AG04449 (cell line): ENCODE measurements around the gene WFDC2.

Experiments
- CTCF ChIA-PET: fragments of 350-600 bp; formaldehyde crosslinking; extraction: SDS; loops from one replicate; lab custom pipeline; 2021; ENCODE audit warnings: antibody characterized with exemption; lab: Yijun Ruan, JAX
- POLR2A ChIA-PET: fragments of 400-600, 350-600 bp; formaldehyde crosslinking; extraction: SDS; loops from one replicate; lab custom pipeline; 2020; ENCODE audit warnings: antibody characterized with exemption, inconsistent platforms; lab: Yijun Ruan, JAX
- DNase-seq: peaks from one replicate; pipeline ENCODE4 v3.0.0-alpha.2; 2010; ENCODE audit warnings: low read depth, low spot score
- H3K4me3 ChIP-seq: 2 replicates; pipeline ENCODE4 v1.5.1; 2011; ENCODE audit warnings: low read depth, mild to moderate bottlenecking, control low read depth, low read length
- CTCF ChIP-seq: IDR thresholded peaks from one replicate; pipeline ENCODE4 v1.5.1; 2011; ENCODE audit warnings: mild to moderate bottlenecking, moderate library complexity, low read length, control low read depth, inconsistent platforms; ENCODE audit not compliant: insufficient read depth; ENCODE audit errors: missing control alignments

WFDC2 gene

GRCh38 chr20:45469336-45470261 is at the start of gene WFDC2:
Gene WFDC2, plus strand, starts transcription at chr20:45469753. Its CDS starts 29 bp downstream, at chr20:45469782.
- TF ChIP-seq CTCF, result no peak
- ChIA-PET CTCF (interaction anchor here (1.1 to 1.2 kb wide), 2 partner anchors 157 to 164 kb away, joined by 3 read pairs; no protein-coding TSS in a partner anchor), POLR2A (no interaction called here)
- DNase-seq, result no peak
- H3K4me3 ChIP-seq, result peak within 1 kb of the TSS; percentile 39

GRCh38 chr20:45420125-45420524 is 49.4 kb upstream of the WFDC2 start:
- ChIA-PET CTCF (interaction anchor here (1.6 to 4.6 kb wide), 5 partner anchors 8 to 128 kb away, joined by 3 to 40 read pairs (median 7); partner anchors contain the start of gene SYS1), POLR2A (interaction anchor here (0.5 to 0.6 kb wide), 2 partner anchors 360 to 461 kb away, joined by 3 read pairs; partner anchors contain the start of gene ZSWIM1)
- no peak overlapping the region for H3K4me3 ChIP-seq
- no peak for DNase-seq
- no peak for TF ChIP-seq CTCF

GRCh38 chr20:45423700-45424099 is 45.9 kb upstream of the WFDC2 start:
- DNase-seq, result no peak
- POLR2A ChIA-PET, result no interaction called here
- no peak for TF ChIP-seq CTCF
- no peak overlapping the region for H3K4me3 ChIP-seq
- CTCF ChIA-PET, result no interaction called here

- DNase-seq, result no peak
- H3K4me3 ChIP-seq, result no peak overlapping the region
- POLR2A ChIA-PET, result interaction anchor here (1.0 kb wide), 1 partner anchor 10 kb away, joined by 3 read pairs; the partner anchor contains the start of gene PIGT
- CTCF ChIA-PET, result interaction anchor here (4.1 kb wide), 1 partner anchor 11 kb away, joined by 41 read pairs; no protein-coding TSS in a partner anchor
- no peak for TF ChIP-seq CTCF
Observed at GRCh38 chr20:45425561-45425960, 44.0 kb upstream of the WFDC2 start.

- no peak for TF ChIP-seq CTCF
- no peak for DNase-seq
- ChIA-PET CTCF (interaction anchor here (4.1 to 14.0 kb wide), 2 partner anchors 10 to 106 kb away, joined by 41 to 460 read pairs; no protein-coding TSS in a partner anchor), POLR2A (interaction anchor here (1.0 kb wide), 1 partner anchor 11 kb away, joined by 3 read pairs; the partner anchor contains the start of gene PIGT)
- H3K4me3 ChIP-seq, result no peak overlapping the region
Observed at GRCh38 chr20:45426320-45427016, 43.1 kb upstream of the WFDC2 start.
